CD4-positive, CD25-positive, alpha-beta regulatory T cell (primary cell): ENCODE measurements around the gene RPS15. TPM values are rescaled to one million over a fixed set of nuclear protein-coding genes. Genes with fewer than 3 reads are reported as not detected.

Experiments used
- ATAC-seq, 2 donors: fragments of 150-1000 bp; cut with Tn5 transposase; one replicate each; pipeline ENCODE4 v1.10.0; 2021; ENCODE audit warnings: low read depth in 2 of 2, moderate number of reproducible peaks in 2 of 2, moderate library complexity in 1 of 2
- DNase-seq, 3 donors: peaks; one replicate each; pipeline versions ENCODE4 v3.0.0 to v3.0.0-alpha.2; 2012 to 2022; ENCODE audit warnings: mixed read lengths in 1 of 3
- H3K27ac ChIP-seq: one replicate; pipeline ENCODE4 v1.7.0; 2013; ENCODE audit warnings: mild to moderate bottlenecking, low read length; ENCODE audit not compliant: insufficient read depth, poor library complexity, severe bottlenecking
- H3K27me3 ChIP-seq: one replicate; pipeline ENCODE4 v1.7.0; 2013; ENCODE audit warnings: low read length; ENCODE audit not compliant: control insufficient read depth, insufficient read depth
- H3K36me3 ChIP-seq: one replicate; pipeline ENCODE4 v1.7.0; 2013; ENCODE audit warnings: mild to moderate bottlenecking, low read length, moderate library complexity; ENCODE audit not compliant: control insufficient read depth, insufficient read depth
- H3K4me1 ChIP-seq: 2 replicates; pipeline ENCODE4 v1.7.0; 2013; ENCODE audit warnings: mild to moderate bottlenecking, low read length; ENCODE audit not compliant: insufficient read depth, control insufficient read depth, poor library complexity, severe bottlenecking
- H3K4me3 ChIP-seq: one replicate; pipeline ENCODE4 v1.7.0; 2013; ENCODE audit warnings: low read depth, mild to moderate bottlenecking, low read length, moderate library complexity
- H3K9me3 ChIP-seq, 2 experiments: 1 replicate in 1 of 2; 2 replicates in 1 of 2; pipeline ENCODE4 v1.7.0; 2013; ENCODE audit warnings: low read length in 2 of 2, mild to moderate bottlenecking in 1 of 2, moderate library complexity in 1 of 2; ENCODE audit not compliant: control insufficient read depth in 2 of 2
- H3K27ac Mint-ChIP-seq, 3 donors: one replicate each; pipeline ENCODE4 v1.8.0; 2020 to 2022; ENCODE audit warnings: mild to moderate bottlenecking in 3 of 3, mixed read lengths in 3 of 3, moderate library complexity in 2 of 3
- H3K27me3 Mint-ChIP-seq: one replicate; pipeline ENCODE4 v1.8.0; 2022; ENCODE audit warnings: mild to moderate bottlenecking, mixed read lengths
- H3K36me3 Mint-ChIP-seq: one replicate; pipeline ENCODE4 v1.8.0; 2020; ENCODE audit warnings: mixed read lengths
- H3K4me1 Mint-ChIP-seq, 4 donors: one replicate each; pipeline ENCODE4 v1.8.0; 2020 to 2022; ENCODE audit warnings: mixed read lengths in 4 of 4, mild to moderate bottlenecking in 1 of 4
- H3K4me3 Mint-ChIP-seq, 4 donors: one replicate each; pipeline ENCODE4 v1.8.0; 2020 to 2022; ENCODE audit warnings: mild to moderate bottlenecking in 4 of 4, mixed read lengths in 4 of 4, moderate library complexity in 3 of 4
- H3K9me3 Mint-ChIP-seq, 7 donors: one replicate each; pipeline ENCODE4 v1.8.0; 2020 to 2022; ENCODE audit warnings: mixed read lengths in 7 of 7, mild to moderate bottlenecking in 3 of 7, moderate library complexity in 2 of 7
- polyA plus RNA-seq, 4 donors: library from polyadenylated mRNA; unstranded; fragments of 300-500 nt; fragmentation: Illumina TruSeq; gene quantifications; one replicate each; pipeline ENCODE4 v1.2.3, GENCODE V29; 2021
- total RNA-seq: library from RNA; stranded (reverse); gene quantifications from one replicate; pipeline ENCODE4 v1.2.3, GENCODE V29; 2022

RPS15 gene
- total and polyA plus RNA-seq, 5 donors from 2014 or later, result 1,352 to 3,453 (median 2,915) TPM

DNA sequence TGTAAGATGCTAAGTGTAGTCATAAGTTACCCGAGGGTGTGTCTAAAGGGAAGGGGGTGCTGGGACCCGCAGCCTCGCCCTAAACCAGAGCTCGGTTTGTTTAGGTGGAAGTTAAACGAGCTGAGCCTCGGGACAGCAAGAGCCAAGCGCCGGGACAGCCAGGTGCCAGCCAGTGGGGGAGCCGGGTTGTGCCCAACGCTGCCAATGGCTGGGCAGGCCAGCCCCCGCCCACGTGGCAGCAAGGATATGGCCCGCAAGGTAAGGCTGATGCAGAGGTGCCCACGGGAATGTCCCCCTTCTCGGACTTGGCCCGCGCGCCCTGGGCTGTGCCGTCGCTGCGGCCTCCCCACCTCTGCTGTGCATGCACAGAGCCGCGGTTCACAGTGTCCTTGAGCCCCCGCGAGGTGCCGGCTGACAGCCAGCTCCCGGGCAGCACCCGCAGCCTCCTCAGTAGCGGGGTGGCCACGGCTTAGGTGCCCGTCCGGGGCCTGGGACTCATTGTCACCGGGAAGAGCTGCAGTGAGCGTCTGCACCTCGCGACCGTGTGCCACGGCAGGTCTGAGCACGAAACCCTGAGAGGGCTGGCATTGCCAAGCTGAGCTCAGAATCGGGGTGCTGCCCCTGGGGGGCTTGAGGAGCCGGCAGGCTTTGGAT is 9.3 kb upstream of the RPS15 start:
- Histone ChIP-seq H3K9me3 (no peaks in the 10 kb centered on the region), H3K4me3 (no peak overlapping the region), H3K27me3 (no peaks in the 10 kb centered on the region), H3K36me3 (peaks cover 80% of the 10 kb centered on the region), H3K27ac (no peak overlapping the region), H3K4me1 (no peaks in the 10 kb centered on the region)
- no peak for ATAC-seq
- H3K4me3 Mint-ChIP-seq, result no peak overlapping the region
- H3K36me3 Mint-ChIP-seq, result peaks cover 7% of the 10 kb centered on the region
- peaks cover 0 to 3% (median 0%) of the 10 kb centered on the region in 4 donors for H3K4me1 Mint-ChIP-seq
- no peaks in the 10 kb centered on the region for H3K9me3 Mint-ChIP-seq
- no peaks in the 10 kb centered on the region for H3K27me3 Mint-ChIP-seq
- no peak for DNase-seq
- H3K27ac Mint-ChIP-seq, result peak overlapping the region in 1 of 3 donors; percentile 69

GRCh38 chr19:1429750-1430149 is 8.4 kb upstream of the RPS15 start:
- Histone ChIP-seq H3K4me1 (no peaks in the 10 kb centered on the region), H3K4me3 (no peak overlapping the region), H3K27ac (no peak overlapping the region), H3K9me3 (no peaks in the 10 kb centered on the region), H3K36me3 (peaks cover 82% of the 10 kb centered on the region), H3K27me3 (no peaks in the 10 kb centered on the region)
- H3K27ac Mint-ChIP-seq, result no peak overlapping the region
- peaks cover 7% of the 10 kb centered on the region for H3K36me3 Mint-ChIP-seq
- DNase-seq (no peak), ATAC-seq (no peak)
- no peaks in the 10 kb centered on the region for H3K9me3 Mint-ChIP-seq
- H3K4me1 Mint-ChIP-seq, result peaks cover 0 to 3% (median 0%) of the 10 kb centered on the region in 4 donors
- H3K27me3 Mint-ChIP-seq, result no peaks in the 10 kb centered on the region
- H3K4me3 Mint-ChIP-seq, result no peak overlapping the region

GRCh38 chr19:1430246-1430645 is 8.0 kb upstream of the RPS15 start:
- H3K4me3 ChIP-seq, result no peak overlapping the region
- no peaks in the 10 kb centered on the region for H3K27me3 ChIP-seq
- Mint-ChIP-seq H3K27me3 (no peaks in the 10 kb centered on the region), H3K9me3 (no peaks in the 10 kb centered on the region), H3K4me1 (peaks cover 0 to 3% (median 0%) of the 10 kb centered on the region in 4 donors), H3K36me3 (peaks cover 4% of the 10 kb centered on the region), H3K27ac (no peak overlapping the region), H3K4me3 (no peak overlapping the region)
- H3K9me3 ChIP-seq, result no peaks in the 10 kb centered on the region
- ATAC-seq (no peak), DNase-seq (no peak)
- H3K27ac ChIP-seq, result no peak overlapping the region
- H3K36me3 ChIP-seq, result peaks cover 80% of the 10 kb centered on the region
- no peaks in the 10 kb centered on the region for H3K4me1 ChIP-seq

GRCh38 chr19:1431759-1432506 is 6.3 kb upstream of the RPS15 start:
- Mint-ChIP-seq H3K4me3 (no peak overlapping the region), H3K27me3 (no peaks in the 10 kb centered on the region), H3K36me3 (peaks cover 7% of the 10 kb centered on the region), H3K27ac (no peak overlapping the region), H3K9me3 (no peaks in the 10 kb centered on the region), H3K4me1 (peaks cover 0 to 3% (median 0%) of the 10 kb centered on the region in 4 donors)
- Histone ChIP-seq H3K27ac (no peak overlapping the region), H3K36me3 (peaks cover 69% of the 10 kb centered on the region), H3K9me3 (no peaks in the 10 kb centered on the region), H3K4me3 (no peak overlapping the region), H3K27me3 (no peaks in the 10 kb centered on the region), H3K4me1 (no peaks in the 10 kb centered on the region)
- DNase-seq (no peak), ATAC-seq (no peak)

- Mint-ChIP-seq H3K4me1 (peaks cover 0 to 3% (median under 1%) of the 10 kb centered on the region in 4 donors), H3K27ac (no peak overlapping the region), H3K9me3 (no peaks in the 10 kb centered on the region), H3K4me3 (no peak overlapping the region), H3K36me3 (peaks cover 7% of the 10 kb centered on the region), H3K27me3 (no peaks in the 10 kb centered on the region)
- DNase-seq, result no peak
- H3K4me3 ChIP-seq, result no peak overlapping the region
- H3K9me3 ChIP-seq, result no peaks in the 10 kb centered on the region
- H3K4me1 ChIP-seq, result no peaks in the 10 kb centered on the region
- H3K36me3 ChIP-seq, result peaks cover 63% of the 10 kb centered on the region
- no peak overlapping the region for H3K27ac ChIP-seq
- no peaks in the 10 kb centered on the region for H3K27me3 ChIP-seq
- ATAC-seq, result no peak
Measured at GRCh38 chr19:1432507-1432887, 5.7 kb upstream of the RPS15 start.

DNA sequence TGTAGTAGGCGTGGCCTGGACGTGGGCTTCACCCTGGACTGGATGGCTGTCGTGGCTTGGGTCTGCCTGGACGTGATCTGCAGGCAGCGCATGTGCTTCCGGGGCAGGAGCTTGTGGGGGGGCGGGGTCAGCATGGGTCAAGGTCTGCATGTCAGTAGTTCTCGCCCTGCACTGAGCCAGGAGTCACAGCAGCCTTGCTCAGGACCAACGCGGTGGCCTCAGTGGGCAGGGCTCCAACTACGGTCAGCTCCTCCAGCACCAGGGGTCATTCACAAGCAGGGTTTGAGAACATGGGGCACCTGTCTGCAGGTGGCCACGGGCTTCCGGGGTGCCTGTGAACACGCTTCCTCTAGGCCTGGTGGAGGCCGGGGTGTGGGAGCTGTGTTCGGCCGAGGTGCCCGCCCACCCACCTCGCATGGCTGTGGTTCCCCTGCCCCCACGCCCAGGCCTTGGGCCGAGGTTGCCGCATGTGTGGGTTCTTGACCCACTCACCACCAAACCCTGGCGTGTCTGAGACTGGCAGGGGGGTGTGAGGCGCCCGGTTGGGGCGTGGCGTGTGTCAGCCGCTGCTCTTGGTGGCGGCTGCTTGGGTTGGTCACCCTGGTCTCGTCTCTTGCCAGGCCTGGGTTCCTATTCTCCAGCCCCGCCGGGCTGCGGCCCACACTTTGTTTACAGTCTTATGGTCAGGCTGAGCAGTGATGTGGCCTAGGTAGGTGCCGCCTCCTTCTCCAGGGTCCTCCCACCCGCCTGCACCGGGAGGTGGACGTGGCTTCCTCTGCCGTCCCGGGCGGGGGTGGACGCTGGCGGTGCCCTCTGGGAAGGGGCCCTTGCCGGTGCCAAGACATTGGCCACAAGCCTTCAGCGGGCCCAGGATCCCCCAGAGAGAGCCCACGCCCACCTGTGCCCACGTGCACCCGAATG is 4.8 kb upstream of the RPS15 start:
- no peak overlapping the region for H3K27ac ChIP-seq
- no peak overlapping the region for H3K4me3 Mint-ChIP-seq
- DNase-seq (no peak), ATAC-seq (no peak)
- peaks cover 4% of the 10 kb centered on the region for H3K4me1 ChIP-seq
- no peaks in the 10 kb centered on the region for H3K9me3 ChIP-seq
- H3K27me3 Mint-ChIP-seq, result peaks cover 8% of the 10 kb centered on the region
- no peak overlapping the region for H3K4me3 ChIP-seq
- no peak overlapping the region for H3K27ac Mint-ChIP-seq
- peaks cover 0 to 2% (median 0%) of the 10 kb centered on the region in 7 donors for H3K9me3 Mint-ChIP-seq
- peaks cover 0 to 10% (median 5%) of the 10 kb centered on the region in 4 donors for H3K4me1 Mint-ChIP-seq
- no peaks in the 10 kb centered on the region for H3K27me3 ChIP-seq
- peaks cover 54% of the 10 kb centered on the region for H3K36me3 ChIP-seq
- peaks cover 7% of the 10 kb centered on the region for H3K36me3 Mint-ChIP-seq

GRCh38 chr19:1434040-1434366 is 4.2 kb upstream of the RPS15 start:
- H3K4me1 Mint-ChIP-seq, result peaks cover 0 to 12% (median 5%) of the 10 kb centered on the region in 4 donors
- H3K27ac Mint-ChIP-seq, result no peak overlapping the region
- H3K9me3 Mint-ChIP-seq, result peaks cover 0 to 2% (median 0%) of the 10 kb centered on the region in 7 donors
- Histone ChIP-seq H3K27ac (no peak overlapping the region), H3K27me3 (no peaks in the 10 kb centered on the region), H3K4me3 (no peak overlapping the region), H3K4me1 (peaks cover 6% of the 10 kb centered on the region), H3K36me3 (peaks cover 51% of the 10 kb centered on the region), H3K9me3 (no peaks in the 10 kb centered on the region)
- H3K4me3 Mint-ChIP-seq, result no peak overlapping the region
- ATAC-seq, result no peak
- H3K27me3 Mint-ChIP-seq, result peaks cover 9% of the 10 kb centered on the region
- DNase-seq, result no peak
- peaks cover 7% of the 10 kb centered on the region for H3K36me3 Mint-ChIP-seq
